Stimulated activated CD4-positive, alpha-beta T cell treated with anti-CD3 and anti-CD28 coated beads, Interleukin-2, amount 100 ng/mL, for 24 hours (primary cell): ENCODE results near the gene KCNJ6.

Experiments used
- DNase-seq, 2 donors: peaks; one replicate each; pipeline ENCODE4 v3.0.0-alpha.2; 2020

The KCNJ6 gene

DNA sequence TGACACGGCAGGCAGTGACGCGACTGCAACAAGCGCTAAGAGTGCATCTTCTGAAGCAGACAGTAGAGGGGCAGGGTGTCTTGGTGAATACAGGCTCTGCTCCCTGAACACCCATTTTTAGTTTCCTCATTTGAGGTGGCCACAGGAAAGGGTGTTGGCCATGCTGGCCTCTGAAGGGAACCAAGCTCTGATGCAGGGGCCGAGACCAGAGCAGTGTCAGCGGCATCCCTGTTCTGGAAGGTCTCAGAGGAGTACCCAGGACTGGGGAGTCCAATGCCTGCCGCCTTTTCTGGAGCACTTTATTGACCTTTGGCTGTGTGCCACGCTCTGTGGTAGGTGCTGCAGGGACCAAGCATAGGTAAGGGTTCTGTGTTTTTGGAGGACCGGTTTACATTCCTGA lies 100.4 kb downstream of the KCNJ6 start:
- DNase-seq, result no peak

DNA sequence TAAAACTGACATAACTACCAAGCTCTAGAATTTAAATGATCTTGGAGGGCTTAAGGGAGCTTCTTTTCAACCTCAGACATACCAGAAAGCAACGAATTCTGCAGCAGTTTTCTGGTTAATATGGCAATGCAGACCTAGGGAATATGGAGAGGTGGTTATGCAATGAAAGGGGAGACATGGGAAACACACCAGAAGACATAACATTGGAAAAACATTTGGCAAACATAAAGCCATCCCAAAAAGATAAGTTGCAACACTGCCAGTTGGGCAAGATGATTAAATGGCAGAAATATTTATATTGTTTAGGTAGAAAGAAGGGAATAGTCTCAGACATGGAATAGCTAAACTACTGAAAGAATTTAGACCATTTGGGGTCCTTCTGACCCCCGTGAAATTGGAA lies 104.5 kb downstream of the KCNJ6 start:
- no peak for DNase-seq

DNA sequence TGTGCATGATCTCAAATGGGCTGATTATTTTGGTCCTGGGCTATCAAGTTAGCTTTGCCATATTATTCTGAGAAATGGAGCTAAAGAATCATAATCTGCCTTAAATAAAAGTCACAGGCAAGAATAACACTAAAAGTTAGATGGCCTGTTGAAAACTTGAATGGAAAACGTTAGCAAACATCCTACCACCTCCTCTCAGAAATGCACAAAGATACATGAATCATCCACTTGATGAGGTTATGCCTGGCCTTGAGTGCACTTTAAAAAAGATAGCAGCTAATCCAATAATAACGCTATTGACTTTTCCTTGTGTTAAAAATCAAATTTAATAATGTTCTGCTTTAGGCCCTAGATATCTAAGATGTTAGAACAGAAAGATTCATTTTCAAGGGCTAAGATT lies 108.0 kb downstream of the KCNJ6 start:
- no peak for DNase-seq

DNA sequence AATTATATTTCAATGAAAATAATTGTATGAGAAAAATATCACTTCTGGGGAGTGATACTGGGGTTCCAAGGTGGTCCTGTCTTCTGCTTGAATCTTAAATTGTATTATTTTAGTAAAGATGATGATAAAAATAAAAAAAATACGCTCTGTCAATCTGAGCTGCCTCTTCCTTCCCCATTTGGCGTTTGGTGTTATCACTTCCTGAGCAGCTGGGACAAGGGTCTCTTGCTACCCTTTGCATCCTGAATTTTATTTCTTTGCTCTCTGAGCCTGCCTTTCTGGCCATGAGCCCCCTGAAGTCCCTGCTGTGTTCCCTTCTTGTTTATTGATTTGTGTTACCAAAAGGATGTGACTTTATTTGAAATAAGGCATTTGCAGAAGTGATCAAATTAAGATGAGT lies 111.0 kb downstream of the KCNJ6 start:
- DNase-seq, result no peak

DNA sequence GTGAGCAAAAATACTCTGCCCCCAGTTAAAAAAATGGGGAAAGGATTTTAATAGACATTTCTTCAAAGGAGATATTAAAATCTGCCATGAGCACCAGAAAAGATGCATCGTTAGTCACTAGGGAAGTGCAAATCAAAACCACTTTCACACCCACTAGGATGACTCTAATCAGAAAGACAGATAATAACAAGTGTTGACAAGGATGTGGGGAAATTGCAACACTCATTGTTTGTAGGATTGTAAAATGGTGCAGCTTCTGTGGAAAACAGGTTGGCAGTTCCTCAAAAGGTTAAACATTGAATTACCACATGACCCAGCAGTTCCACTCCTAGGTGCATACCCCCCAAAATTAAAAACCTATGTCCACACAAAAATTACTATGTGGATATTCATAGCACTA lies 112.3 kb downstream of the KCNJ6 start:
- DNase-seq, result no peak

DNA sequence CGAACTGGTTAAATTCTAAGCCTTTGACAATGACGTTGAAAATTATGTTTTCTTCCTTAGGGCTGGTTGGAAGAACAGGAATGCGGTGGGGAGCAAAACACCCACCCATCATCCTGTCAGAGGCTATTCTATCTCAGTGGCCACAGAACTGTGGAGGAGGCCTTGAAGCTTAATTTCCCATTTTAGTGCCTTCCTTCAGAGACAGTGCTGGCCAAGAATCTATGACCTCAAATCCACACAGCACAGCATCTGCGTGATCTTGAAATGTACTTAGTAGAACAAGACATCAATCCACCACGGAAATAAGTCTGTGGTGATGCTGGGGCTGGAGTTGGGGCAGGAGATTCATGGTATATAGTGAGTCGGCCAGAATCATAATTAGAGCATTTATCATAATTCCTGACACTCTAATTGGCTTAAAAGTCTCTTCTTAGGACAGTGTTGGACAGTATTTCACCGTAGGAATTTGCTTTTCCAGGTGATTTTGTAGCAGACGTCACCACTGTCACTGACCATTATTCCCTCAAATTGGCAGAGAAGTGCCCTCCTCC lies 113.1 kb downstream of the KCNJ6 start:
- no peak for DNase-seq

DNA sequence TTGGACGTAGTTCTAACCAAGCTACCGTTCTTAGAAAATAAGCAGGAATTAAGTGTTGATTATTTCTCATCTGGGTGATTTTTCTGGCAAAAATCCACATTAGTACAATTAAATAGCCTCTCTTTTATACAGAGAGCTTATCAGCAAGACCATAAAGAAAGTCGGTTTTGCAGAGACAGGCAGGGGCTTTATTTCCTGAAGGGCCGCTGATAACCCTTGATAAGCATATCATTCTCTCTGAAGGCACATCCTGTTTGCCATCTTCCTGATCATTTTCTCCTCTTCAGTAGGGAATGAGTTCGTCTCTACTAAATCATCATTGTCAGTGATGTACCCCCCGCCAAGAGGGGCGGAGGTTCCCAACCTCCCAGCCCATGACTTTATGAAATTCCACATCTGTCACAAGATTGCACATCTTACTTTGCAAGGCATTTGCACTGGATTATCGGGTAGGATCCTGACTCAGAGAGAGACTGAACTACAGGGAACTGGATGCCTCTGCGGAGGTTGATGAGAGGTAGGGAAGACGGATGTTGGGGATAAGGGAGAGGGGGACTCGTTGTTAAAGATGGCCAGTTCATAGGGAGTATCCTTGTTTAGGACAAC lies 115.7 kb downstream of the KCNJ6 start:
- no peak for DNase-seq

DNA sequence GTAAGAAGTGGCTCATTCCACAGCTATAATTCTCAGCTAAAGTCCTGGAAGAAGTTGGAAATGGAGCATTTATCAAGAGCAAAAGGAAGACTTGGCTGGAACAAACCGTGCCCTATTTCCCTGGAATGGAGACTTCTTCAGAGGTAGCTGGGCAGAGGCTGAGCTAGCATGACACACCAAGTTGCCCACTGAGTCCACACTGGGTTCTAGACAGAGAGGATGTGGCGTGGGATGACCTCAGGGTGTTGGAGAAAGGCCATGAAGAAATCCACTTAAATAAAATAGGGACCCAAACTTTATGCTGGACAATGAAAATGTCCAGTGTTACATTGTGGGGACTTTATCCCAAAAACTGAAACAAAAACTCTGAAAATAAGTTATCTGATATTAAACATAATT lies 116.2 kb downstream of the KCNJ6 start:
- no peak for DNase-seq

DNA sequence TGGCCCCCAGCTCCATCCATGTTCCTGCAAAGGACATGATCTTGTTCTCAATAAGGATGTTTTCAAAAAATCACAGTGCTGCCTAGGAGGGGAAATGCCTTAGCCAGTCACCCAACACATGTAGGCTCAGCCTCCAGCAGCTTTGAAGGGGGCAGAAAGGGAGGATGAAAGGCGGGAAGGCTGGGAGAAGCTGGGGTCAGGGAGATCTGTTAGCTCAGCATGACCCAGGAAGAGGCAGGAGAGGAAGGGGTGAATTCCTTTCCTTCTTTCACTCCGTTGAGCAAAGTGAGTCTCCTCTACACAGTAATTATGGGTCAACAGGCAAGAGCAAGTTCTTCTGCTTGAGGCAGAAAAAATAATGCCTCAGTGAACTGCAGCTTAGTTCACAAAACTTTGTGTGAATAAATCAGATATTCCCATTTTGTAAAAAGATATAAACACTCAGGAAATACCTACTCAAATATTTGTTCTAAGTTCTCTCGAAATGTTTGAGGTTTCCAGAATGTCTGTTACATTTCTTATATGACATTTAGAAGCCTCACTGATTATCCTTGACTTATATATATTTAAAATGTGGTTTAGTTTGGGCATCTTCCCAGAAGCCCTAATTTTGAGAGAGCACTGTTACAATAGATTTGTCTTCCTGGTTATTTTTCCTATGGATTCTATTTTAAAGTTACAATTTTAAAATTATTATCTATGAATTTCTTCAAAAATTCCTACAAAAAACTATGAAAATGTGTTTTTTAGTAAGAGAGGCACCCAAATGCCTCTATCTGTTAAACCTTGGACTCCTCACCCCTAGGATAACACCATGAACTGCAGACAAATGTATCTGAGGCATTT lies 116.8 kb downstream of the KCNJ6 start:
- no peak for DNase-seq

DNA sequence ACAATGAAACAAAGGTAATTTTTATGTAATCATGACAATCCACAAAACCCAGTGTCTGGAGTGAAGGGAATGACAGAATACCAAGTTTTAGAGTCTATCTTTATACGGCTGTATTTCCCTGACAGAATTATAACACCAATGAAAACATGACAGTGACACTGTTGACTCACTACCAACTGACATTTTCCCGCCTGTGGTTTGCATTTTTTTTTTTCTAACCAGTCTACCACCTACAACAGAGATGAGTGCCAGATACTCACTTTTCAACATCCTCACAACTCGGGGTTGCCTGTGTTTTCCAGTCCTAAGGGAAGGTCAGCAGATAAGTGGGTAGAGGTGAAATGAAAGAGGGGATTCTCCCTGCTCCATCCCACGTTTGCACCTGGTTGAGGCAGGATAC lies 118.9 kb downstream of the KCNJ6 start:
- no peak for DNase-seq

DNA sequence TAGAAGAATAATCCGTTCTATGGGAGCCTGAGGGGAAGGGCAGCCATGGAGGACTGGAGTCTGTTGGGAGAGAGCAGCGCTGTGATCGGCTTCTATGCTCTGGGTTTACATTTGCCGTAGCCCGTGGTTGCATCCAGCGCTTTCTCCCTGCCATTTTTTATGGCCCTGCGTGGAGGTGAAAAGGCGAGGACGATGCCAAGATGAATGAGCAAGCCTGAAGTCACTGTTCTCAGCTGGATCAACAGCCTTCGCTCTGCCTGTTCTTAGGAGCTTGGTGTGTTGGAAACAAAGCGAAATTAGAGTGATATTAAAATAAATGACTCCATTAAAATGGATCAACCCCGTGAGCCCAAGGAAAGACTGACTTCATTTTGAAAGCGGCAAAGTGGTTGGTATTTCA lies 120.2 kb downstream of the KCNJ6 start:
- no peak for DNase-seq

DNA sequence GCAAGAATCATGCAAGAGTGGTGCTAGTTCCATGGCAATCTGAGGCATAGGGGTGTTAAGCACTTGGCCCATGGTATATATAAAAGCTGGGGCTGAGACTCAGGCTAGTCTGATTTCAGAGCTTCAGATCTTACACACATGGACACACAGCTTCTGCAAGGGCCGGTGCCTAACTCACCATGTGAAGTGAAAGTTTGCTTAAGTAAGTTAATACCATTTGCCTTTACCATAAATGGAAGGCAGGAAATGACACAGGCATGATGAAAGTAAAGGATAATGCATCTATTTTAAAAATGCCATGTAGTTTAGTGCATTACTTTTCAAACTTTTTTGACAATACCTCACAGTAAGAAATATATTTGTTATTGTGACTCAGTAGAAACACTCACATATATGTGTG lies 122.6 kb downstream of the KCNJ6 start:
- no peak for DNase-seq

DNA sequence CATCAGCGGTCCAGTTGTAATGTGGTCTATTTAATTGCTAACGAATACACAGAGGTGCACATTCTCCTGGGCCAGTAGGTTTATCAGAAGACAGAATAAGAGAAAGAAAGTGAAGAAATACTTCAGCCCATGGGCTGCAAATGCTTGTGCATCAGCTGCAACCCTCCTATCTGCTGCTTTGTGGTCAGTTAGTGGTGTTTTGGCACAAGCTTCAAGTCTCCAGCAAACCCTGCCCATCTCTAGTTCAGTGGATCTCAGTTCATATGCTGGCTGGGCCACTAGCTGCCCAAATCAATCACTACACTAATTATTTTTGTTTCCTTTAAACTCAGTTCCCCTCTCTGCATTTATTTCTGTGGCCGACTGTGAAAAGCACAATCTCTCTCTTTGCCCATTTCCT lies 124.2 kb downstream of the KCNJ6 start:
- no peak for DNase-seq

DNA sequence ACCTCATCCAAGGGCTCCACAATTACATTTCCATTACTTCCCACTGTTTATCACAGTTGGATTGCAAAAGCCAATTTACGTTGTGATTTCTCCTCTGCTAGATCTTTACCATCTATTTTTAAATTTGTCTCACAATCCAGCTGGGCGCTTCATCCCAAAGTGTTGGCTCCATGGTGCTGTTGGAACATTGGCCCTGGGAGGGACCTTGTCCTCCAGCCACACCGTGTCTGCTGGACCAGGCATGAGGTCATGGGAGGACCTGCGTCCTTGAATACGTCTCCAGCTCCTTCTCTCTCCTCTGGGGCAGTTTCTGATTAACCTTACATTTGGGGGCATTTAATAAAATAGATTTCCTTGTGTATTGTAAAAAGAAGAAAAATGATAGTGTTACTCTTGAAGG lies 125.4 kb downstream of the KCNJ6 start:
- DNase-seq, result no peak

DNA sequence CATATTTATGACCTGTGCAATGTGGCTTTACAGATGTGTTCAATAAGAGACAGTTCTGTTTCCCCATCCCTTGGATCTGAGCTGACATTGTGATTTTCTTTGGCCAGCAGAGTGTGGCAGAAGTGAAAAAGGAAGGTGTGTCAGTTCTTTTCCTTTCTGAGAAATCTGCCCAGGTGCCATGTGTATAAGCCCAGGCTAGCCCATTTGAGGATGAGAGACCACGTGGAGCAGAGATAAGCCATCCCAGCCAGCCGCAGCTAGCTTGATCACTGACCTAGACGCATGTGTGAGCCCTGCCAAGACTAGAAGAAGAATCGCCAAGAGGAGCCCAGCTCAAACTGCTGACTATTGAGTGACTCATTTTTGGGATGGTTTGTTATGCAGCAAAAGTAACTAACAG lies 127.8 kb downstream of the KCNJ6 start:
- no peak for DNase-seq

DNA sequence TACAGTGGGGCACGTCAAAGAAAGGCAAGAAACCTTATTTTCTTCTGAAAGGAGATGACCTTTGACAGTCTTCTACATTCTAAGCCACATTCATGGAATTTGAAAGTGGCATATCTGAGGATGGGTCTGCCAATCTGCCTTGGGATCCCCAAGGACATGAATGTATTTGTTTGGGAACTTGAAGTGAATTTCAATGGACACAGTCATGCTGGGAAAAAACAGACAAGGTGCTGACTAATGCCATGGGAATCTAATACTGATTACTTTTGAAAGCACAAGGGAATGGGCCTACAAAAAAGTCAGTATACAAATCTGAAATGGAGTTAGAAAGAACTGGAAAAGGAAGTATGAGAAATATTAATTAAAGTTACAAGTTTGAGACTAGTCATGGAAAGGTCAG lies 128.8 kb downstream of the KCNJ6 start:
- DNase-seq, result no peak

DNA sequence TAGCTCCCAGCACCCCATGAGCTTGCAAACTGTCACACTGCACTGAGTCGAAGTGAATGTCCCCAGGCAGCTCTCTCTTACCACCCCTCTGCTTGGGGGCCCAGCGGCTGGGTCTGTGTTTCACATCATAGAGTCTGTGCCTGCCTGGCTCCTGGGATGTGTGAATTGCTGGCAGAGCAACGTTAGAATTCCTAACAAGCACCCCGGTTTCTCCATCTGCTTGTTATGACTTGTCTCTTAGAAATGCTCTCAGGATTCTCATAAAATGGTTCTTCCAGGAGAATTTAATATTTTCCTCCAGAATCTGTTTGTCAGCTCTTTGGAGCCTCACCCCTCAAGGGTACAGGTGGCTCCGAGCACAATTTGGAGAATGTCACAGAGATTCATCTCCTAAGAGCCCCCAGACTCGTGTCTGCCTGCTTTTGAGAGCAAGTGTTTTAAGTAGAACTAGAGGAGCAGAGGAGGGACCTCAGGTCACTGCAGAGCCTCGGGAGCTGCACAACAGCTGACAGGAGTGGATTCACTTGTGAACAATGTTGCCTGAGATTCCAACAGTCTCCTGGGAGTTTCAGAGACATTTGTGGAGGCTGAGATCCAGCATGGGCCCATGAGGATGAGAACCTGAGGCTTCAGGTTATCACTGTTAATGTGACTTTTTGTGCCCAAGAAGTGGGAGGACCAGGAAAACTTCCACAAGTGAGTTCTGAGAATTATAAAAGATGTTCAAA lies 131.5 kb downstream of the KCNJ6 start:
- no peak for DNase-seq

DNA sequence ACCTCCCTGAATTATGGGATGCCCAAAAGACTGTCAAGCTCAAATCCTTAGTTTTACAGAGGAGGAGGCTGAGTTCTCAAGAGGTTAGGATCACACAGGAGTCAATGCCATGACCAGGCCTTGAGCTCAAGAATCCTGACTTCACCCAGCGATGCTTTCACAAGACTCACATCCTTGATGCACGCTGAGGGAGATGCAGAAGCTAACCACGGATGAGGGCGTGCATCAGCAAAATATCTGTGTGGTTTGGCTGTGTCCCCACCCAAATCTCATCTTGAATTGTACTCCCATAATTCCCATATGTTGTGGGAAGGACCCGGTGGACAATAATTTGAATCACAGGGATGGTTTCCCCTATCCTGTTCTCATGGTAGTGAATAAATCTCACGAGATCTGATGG lies 133.2 kb downstream of the KCNJ6 start:
- no peak for DNase-seq

DNA sequence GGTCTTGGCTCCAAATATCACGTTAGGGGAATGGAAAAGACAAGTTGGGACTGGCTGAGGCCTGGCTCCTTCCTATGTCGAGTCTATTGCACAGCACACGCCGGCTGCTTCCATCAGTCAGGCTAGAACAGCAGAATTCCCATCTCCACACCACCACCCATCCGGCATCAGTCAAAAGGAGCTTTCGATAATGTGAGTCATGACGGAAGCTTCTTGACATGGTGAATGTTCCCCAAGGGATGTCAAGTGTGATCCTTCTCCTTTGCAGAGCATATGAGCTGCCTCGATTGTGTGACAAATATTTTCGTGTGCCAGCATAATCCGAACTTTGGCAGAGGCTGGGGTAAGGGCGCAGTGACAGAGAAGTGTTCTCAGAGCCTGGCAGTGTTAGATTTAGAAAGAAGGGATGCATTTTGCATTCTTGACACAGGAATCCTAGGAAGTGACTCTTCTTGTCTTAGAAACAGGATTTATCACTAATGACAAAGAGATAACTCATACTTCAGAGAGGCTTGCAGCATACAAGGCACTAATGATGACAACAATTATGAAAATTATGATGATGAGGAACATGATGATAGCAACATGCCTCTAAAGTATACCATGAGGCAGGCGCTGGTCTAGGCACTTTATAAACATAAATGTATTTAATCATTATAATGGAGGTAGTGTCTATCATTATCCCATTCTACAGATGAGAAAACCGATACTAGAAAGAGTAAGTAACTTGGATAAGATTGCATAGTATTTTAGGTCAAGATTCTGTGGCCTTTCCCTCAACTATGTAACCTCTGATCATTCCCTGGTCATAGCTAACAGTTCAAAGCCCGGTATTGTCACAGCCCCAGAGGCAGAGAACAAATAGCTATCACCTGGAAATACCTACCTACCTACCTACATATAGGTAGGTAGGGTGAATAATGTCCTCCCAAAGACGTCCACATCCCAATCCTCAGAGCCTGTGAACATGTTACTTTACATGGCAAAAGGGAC lies 135.0 kb downstream of the KCNJ6 start:
- DNase-seq, result no peak

DNA sequence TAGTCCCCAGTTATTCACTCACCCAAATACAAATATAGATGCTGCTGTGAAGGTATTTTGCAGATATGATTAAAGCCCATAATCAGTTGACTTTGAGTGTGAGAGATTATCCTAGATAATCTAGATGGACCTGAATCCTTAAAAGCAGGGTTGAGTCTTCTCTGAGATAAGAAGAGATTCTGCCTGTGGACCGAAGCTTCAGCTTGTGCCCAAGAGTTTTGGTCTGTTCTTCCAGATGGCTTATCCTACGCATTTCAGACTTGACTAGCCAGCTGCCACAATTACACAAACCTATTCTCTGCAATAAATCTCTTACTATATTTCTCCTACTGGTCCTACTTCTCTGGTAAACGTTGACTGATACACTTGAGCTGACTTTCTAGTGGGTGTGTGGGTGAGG lies 145.1 kb downstream of the KCNJ6 start:
- DNase-seq, result no peak

DNA sequence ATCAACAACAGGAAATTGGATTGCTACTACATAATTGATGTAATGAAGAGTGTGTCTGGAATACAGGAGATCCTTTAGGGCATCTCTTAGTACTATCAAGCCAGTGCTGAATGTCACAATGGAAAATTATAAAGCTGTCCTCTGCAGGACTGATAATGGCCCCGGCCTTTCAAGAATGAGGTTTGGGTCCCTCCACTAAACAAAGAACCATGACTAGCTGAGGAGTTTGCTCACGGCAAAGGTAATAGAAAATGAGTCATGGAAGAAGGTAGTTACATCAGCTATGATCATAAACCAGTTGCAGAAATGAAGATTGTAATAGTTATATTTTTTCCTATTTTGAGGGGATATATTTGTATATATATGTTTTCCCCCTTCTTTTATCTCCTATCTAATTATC lies 145.8 kb downstream of the KCNJ6 start:
- no peak for DNase-seq

DNA sequence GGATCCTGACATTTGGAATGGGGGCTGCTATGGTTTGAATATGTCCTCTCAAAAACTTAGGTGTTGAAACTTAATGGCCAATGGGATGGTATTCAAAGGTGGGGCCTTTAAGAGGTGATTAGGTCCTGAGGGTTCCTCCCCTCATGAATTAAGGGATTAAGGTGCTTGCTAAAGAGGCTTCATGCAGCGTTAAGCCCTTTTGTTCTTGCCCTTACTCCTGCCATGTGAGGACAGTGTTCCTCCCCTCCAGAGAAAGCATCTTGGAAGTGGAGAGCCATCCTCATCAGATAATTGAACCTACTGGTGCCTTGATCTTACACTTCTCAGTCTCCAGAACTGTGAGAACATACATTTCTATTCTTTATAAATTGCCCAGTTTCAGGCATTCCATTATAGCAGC lies 146.6 kb downstream of the KCNJ6 start:
- no peak for DNase-seq

DNA sequence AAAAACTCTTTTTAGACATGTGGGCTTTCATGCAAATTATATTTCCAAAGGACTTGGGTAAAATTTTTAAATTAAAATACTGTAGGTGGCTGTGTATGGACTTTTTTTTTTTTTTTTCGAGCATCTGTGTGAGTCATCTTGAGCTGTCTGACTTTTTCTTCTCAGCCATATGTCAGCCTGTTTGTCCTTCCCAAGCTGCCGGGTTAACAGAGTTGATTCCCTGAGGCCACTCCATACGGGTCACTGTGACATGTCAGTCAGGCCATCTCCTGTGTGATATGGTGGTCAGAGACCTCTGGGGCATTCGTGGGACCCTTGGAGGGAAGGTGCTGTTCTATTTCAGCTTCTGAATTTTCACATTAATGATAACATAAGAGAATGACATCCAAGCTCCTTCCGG lies 148.3 kb downstream of the KCNJ6 start:
- no peak for DNase-seq
